Measurements from ENCODE around the gene COL28A1.

DNA sequence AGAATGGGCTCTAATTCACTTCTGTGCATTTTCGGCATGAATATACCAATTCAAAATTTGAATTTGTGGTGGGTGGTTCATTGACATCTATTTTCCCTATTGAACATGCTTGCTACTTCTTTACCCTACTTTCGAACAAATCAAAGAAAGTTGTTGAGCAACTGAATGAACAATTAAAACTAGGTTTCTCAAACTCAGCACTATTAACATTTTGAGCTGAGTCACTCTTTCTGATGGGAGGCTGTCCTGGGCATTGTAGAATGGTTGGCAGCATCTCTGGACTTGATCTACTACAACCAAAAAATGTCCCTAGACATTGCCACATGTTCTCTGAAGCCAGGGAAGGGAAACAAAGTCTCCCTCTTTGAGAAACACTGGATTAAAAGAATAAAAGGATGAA lies 116.7 kb downstream of the COL28A1 start:
- TF ChIP-seq, protein P1, sequence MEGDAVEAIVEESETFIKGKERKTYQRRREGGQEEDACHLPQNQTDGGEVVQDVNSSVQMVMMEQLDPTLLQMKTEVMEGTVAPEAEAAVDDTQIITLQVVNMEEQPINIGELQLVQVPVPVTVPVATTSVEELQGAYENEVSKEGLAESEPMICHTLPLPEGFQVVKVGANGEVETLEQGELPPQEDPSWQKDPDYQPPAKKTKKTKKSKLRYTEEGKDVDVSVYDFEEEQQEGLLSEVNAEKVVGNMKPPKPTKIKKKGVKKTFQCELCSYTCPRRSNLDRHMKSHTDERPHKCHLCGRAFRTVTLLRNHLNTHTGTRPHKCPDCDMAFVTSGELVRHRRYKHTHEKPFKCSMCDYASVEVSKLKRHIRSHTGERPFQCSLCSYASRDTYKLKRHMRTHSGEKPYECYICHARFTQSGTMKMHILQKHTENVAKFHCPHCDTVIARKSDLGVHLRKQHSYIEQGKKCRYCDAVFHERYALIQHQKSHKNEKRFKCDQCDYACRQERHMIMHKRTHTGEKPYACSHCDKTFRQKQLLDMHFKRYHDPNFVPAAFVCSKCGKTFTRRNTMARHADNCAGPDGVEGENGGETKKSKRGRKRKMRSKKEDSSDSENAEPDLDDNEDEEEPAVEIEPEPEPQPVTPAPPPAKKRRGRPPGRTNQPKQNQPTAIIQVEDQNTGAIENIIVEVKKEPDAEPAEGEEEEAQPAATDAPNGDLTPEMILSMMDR (conservative IDR thresholded peaks at IDR 0.05; ENCODE audit: low read depth, low read length), result no peak
- no peak for TF ChIP-seq EZH2 (IDR thresholded peaks at IDR 0.05; ENCODE audit: low read length, unreplicated experiment)
